Muscle layer of colon (tissue), 2 donors: ENCODE measurements around the gene CLK2.

Experiments
- H3K27ac ChIP-seq: one replicate; pipeline ENCODE4 v1.7.0; 2013; ENCODE audit warnings: low read depth, mild to moderate bottlenecking, low read length, moderate library complexity
- H3K27me3 ChIP-seq, 2 donors: one replicate each; pipeline ENCODE4 v1.7.0; 2013; ENCODE audit warnings: low read length in 2 of 2, mild to moderate bottlenecking in 2 of 2; ENCODE audit not compliant: insufficient read depth in 2 of 2, control insufficient read depth in 1 of 2
- H3K36me3 ChIP-seq: one replicate; pipeline ENCODE4 v1.7.0; 2013; ENCODE audit warnings: mild to moderate bottlenecking, low read length; ENCODE audit not compliant: insufficient read depth
- H3K4me1 ChIP-seq: one replicate; pipeline ENCODE4 v1.7.0; 2013; ENCODE audit warnings: mild to moderate bottlenecking, low read length; ENCODE audit not compliant: insufficient read depth
- H3K4me3 ChIP-seq, 2 donors: one replicate each; pipeline ENCODE4 v1.7.0; 2013; ENCODE audit warnings: low read length in 2 of 2, low read depth in 1 of 2, mild to moderate bottlenecking in 1 of 2, moderate library complexity in 1 of 2
- H3K9ac ChIP-seq: one replicate; pipeline ENCODE4 v1.7.0; 2013; ENCODE audit warnings: low read length
- H3K9me3 ChIP-seq: one replicate; pipeline ENCODE4 v1.7.0; 2013; ENCODE audit warnings: mild to moderate bottlenecking, low read length
- donor health status: abdominal sarcoma.
- donor health status: Adenocarcinoma of cecum.

The CLK2 gene

DNA sequence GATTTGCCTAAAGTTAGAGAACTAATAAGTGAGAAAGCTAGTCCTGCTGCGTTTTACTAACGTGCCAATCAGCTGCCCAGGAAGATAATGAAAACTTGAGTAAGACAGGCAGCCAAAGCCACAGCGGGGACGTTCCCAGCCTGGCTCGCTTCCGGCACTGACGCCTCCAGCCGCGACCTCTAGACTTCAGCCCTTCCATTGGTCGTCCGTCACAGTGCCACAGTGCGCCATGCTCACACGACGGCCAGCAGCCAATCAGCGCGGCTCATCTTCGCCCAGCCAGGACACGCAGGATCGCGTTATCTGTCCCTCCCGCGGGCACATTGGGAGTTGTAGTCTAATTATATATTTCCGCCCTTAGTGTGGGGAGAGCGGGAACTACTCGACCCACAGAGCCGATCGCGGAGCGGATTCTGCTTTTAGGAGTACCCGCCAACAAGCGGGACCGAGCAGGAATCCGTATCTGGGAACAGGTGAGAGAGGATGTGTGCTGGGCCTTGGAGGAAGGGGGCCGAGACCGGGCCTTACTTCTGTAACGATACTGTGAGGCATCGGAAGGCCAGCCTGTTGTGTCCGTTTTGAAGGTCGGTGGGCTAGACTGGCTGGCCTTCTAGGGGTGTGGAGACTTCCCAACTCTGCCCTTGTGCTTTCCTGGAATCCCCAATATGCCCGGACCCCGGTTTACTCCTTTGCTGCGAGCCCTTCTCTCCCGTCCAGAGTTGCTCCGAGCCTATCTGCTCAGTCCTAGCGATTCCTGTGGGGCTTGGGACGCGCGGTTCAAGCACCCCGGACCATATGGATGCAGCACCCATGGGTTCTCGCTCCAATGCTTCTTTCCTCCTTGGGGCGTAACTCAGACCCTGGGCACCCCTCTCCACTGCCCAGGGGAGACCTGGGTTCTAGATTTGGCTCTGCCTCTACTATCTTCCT lies 35.5 kb upstream of the CLK2 start, which contains the start of gene FDPS:
FDPS (plus strand) TSS at position 374 of the 930 bp plus-strand sequence. CDS start 924 bp downstream, outside the sequence.
- H3K27ac ChIP-seq: peak within 1 kb of the TSS; percentile 84
- no peaks in the 10 kb centered on the region for H3K36me3 ChIP-seq
- no peaks in the 10 kb centered on the region for H3K27me3 ChIP-seq
- peak within 1 kb of the TSS; percentile 99 for H3K9ac ChIP-seq
- H3K9me3 ChIP-seq: no peaks in the 10 kb centered on the region
- H3K4me1 ChIP-seq: peaks cover 14% of the 10 kb centered on the region
- H3K4me3 ChIP-seq: peak within 1 kb of the TSS; percentile 51 to 83

DNA sequence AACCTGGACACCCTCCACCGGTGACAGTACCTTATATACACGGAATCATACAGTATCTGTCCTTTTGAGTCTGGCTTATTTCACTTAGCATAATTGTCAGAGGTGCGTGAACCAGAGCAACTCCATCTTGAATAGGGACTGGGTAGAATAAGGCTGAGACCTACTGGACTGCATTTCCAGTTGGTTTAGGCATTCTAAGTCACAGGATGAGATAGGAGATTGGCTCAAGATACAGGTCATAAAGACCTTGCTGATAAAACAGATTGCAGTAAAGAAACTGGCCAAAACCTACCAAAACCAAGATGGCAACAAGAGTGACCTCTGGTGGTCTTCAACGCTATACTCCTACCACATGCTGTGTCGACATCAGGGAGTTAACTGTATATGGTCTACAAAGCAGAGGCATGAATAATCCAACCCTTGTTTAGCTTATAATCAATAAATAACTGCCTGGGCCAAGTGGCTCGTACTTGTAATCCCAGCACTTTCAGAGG lies 34.0 kb upstream of the CLK2 start:
- Histone ChIP-seq H3K27ac (no peak overlapping the region), H3K9ac (no peak overlapping the region), H3K27me3 (no peaks in the 10 kb centered on the region), H3K4me3 (no peak overlapping the region), H3K4me1 (peaks cover 14% of the 10 kb centered on the region), H3K36me3 (no peaks in the 10 kb centered on the region), H3K9me3 (no peaks in the 10 kb centered on the region)

DNA sequence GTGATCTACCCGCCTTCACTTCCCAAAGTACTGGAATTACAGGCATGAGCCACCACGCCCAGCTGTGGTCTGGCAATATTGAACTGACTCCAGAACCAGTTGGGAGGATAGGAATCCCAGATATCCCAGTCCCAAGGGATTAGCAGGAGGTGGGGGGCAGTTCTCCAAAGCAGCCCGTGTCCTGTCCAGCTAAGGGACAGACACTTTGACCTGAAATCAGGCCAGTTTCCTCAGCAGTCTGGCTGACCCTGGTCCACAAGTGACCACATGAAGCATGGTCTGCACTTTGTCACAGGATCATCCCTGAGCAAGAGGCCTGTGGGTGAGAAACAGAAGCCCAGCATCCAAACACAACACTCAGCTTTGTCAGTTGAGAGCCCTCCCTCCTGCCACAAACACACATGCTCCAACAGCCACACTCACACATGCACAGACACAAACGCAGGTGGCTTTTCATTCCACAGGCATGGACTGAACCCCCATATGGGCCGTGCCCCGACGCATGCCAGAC lies 32.6 kb upstream of the CLK2 start:
- no peaks in the 10 kb centered on the region for H3K27me3 ChIP-seq
- peaks cover 14% of the 10 kb centered on the region for H3K4me1 ChIP-seq
- no peak overlapping the region for H3K4me3 ChIP-seq
- H3K36me3 ChIP-seq: no peaks in the 10 kb centered on the region
- H3K9me3 ChIP-seq: no peaks in the 10 kb centered on the region
- H3K9ac ChIP-seq: no peak overlapping the region
- H3K27ac ChIP-seq: no peak overlapping the region

DNA sequence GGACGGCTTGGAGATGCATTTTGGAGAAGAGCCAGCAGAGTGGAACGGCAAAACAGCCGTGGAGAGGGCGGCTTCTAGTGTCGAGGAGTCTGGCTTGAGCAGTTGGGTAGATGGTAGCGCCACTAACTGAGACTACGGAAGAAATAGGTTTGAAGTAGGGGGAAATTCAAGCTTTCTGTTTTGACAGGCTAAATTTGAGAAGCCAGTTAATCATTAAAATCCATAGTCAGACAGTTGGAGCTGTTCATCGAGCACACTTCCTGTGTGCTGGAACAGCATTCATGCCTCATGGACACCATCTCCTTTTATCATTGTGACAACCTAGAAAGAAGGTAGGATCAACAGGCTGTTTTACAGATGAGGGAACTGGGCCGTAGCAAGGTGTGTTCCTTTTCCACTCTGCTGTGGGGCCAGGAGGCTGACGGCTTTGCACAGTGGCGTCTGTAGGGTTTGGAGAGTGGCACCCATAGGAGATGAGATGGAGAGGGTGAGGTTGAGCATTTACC lies 31.3 kb upstream of the CLK2 start:
- Histone ChIP-seq H3K9ac (no peak overlapping the region), H3K4me3 (no peak overlapping the region), H3K9me3 (no peaks in the 10 kb centered on the region), H3K4me1 (peaks cover 6% of the 10 kb centered on the region), H3K27me3 (no peaks in the 10 kb centered on the region), H3K36me3 (no peaks in the 10 kb centered on the region), H3K27ac (no peak overlapping the region)

DNA sequence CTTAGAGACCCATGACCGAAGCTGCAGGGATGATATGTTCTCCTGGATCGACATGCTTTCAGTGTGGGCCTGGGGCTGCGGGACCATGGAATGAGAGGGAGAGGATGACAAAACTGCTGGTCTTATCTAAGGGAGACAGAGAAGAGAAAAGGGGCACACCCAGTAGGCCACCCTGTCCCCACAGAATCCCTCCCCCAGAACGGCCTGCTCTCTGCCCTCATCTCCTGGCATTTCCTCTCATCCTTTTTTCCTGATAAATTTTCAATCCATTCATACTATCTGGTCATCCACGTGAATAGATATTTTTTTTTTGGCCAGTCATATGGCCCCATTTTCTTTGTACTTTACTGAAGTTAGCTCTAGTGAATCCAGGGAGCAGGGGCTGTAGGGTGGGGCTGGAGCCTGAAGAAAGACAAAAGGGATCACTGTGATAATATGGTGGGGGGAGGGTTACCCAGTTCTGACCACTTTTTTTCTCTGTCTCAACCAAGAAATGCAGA lies 28.1 kb upstream of the CLK2 start, which contains the start of gene PKLR:
PKLR (minus strand) TSS at position 97 of the 500 bp plus-strand sequence; CDS start at position 54, 43 bp downstream.
- Histone ChIP-seq H3K27me3 (peaks cover 0 to 10% of the 10 kb centered on the region in 2 donors), H3K36me3 (no peaks in the 10 kb centered on the region), H3K9ac (no peak within 1 kb of the TSS), H3K4me1 (no peaks in the 10 kb centered on the region), H3K27ac (no peak within 1 kb of the TSS), H3K9me3 (no peaks in the 10 kb centered on the region), H3K4me3 (no peak within 1 kb of the TSS)

DNA sequence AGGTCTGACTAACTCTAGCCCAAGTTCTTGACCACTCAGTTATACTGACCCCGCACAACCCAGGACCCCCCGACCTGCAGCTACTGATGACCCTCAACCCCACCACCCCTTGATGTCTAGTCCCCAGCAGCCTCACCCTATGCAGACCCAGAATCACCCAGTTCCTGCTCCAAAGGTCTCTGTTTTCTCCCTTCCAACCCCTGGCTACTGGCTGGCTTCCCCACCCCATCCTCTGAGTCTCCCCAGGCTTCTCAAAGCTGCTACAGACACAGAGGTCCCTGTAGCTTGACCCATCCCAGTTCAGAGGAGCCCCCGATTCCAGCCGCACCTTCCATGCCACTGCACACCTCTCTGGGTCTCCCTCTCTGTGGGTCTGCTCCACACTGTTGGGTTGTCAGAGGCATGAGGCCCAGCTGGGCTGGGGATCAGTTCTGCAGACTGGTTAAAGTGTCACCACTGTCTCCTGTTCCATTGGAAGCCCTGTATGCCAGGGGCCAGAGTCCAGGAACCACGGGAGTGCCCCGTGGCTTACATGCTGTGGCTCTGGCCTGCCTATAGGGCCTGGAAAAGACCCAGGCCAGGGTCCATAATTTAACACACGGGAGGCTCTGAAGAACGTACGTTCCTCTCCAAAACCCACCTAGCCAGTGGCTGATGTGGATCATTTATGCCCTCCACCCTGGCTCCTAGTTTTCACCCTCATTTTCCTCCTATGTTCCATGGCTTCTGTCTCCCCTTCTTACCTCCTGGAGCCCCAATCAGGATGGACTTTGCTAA lies 27.4 kb upstream of the CLK2 start:
- Histone ChIP-seq H3K9me3 (no peaks in the 10 kb centered on the region), H3K36me3 (no peaks in the 10 kb centered on the region), H3K27me3 (peaks cover 4 to 15% of the 10 kb centered on the region in 2 donors), H3K9ac (no peak overlapping the region), H3K4me1 (no peaks in the 10 kb centered on the region), H3K4me3 (no peak overlapping the region), H3K27ac (no peak overlapping the region)

DNA sequence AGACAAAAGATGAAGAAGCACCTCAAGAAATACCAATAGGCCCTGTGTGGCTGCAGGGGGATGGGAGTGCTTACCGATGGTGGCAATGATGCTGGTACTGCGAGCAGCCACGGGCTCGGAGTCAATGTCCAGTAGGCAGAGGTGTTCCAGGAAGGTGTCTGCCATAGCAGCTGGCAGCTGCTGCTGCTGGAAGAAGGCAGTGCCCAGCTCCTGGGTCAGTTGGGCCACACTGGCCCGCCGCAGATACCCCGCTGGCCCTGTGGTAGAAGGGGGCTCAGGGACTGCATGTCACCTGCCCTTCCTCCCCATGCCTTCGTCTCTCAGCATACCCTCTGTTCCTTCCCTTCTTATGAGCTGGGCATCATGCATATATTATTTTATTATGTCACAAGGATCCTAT lies 26.7 kb upstream of the CLK2 start:
- Histone ChIP-seq H3K4me3 (no peak overlapping the region), H3K9ac (no peak overlapping the region), H3K9me3 (no peaks in the 10 kb centered on the region), H3K36me3 (no peaks in the 10 kb centered on the region), H3K27ac (no peak overlapping the region), H3K4me1 (no peaks in the 10 kb centered on the region), H3K27me3 (peaks cover 11 to 22% of the 10 kb centered on the region in 2 donors)

DNA sequence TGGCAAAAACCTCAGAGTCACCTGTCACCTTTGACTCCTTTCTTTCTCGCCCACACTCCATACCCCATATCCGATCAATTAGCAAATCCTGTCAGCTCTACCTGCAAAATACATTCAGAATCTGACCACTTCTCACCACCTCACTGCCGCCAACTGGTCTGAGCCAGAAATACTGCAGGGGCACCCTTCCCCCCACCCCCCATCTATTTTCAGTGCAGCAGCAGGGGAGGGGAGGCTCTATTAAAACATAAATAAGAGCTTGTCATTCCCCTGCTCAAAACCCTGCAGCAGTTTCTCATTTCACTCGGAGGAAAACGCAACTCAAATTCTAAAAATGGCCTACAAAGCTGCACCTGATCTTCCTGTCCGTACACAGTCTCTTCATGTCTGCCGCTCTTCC lies 24.1 kb upstream of the CLK2 start:
- Histone ChIP-seq H3K36me3 (no peaks in the 10 kb centered on the region), H3K27me3 (peaks cover 11 to 32% of the 10 kb centered on the region in 2 donors), H3K9ac (no peak overlapping the region), H3K9me3 (no peaks in the 10 kb centered on the region), H3K4me1 (no peaks in the 10 kb centered on the region), H3K4me3 (no peak overlapping the region), H3K27ac (no peak overlapping the region)

DNA sequence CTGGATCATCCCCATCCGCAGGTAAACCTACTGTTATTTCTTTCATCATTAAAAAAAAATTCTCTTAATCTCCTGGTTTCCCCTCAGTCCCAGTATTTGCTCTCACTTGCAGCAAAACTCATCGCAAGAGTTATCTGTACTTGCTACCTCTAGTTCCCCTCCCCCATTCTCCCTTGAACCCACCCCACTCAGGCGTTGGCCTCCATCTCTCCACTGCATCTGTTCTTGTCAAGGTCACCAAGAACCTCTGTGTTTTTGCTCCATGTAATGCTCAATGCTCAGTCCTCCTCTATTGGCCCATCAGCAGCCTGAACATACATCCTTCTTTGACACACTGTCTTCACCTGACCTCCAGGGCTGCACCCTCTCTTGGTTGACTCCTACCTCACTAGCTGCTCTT lies 23.4 kb upstream of the CLK2 start:
- peaks cover 11 to 32% of the 10 kb centered on the region in 2 donors for H3K27me3 ChIP-seq
- H3K9ac ChIP-seq: no peak overlapping the region
- H3K9me3 ChIP-seq: no peaks in the 10 kb centered on the region
- no peaks in the 10 kb centered on the region for H3K4me1 ChIP-seq
- H3K27ac ChIP-seq: no peak overlapping the region
- no peaks in the 10 kb centered on the region for H3K36me3 ChIP-seq
- H3K4me3 ChIP-seq: no peak overlapping the region

DNA sequence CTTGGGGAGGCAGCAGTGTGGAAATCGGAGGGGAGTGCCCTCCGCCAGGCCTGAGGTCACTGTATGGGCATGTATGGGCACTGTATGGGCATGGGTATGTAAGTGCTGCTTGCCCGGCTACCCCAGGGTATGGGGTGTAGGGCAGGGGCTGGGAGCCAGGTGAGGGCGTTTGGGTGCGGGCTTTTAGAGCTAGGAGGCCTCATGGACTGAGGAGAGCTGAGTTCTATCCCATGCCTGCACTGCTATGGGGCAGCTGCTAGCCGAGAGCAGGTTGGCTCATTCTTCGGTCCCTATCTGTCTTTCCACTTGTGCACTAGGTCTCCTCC lies 22.6 kb upstream of the CLK2 start:
- Histone ChIP-seq H3K9me3 (no peaks in the 10 kb centered on the region), H3K27ac (no peak overlapping the region), H3K9ac (no peak overlapping the region), H3K4me3 (no peak overlapping the region), H3K36me3 (no peaks in the 10 kb centered on the region), H3K4me1 (no peaks in the 10 kb centered on the region), H3K27me3 (peaks cover 11 to 32% of the 10 kb centered on the region in 2 donors)
